Activated CD8-positive, alpha-beta memory T cell treated with anti-CD3 and anti-CD28 coated beads for 1 hour (primary cell): Measurements from ENCODE around the gene LEF1.
A peak's percentile ranks its signal among the peaks of the same experiment; 100 is the strongest.
"Not testable (repeated sequence)": the region's sequence is repeated elsewhere in the genome, so short reads cannot be mapped to it uniquely, and the experiment has no call there.

Source experiments
- DNase-seq, 2 donors: peaks; one replicate each; pipeline ENCODE4 v3.0.0-alpha.2; 2020; ENCODE audit warnings: low read depth in 1 of 2; ENCODE audit errors: extremely low read depth in 1 of 2

LEF1 gene

GRCh38 chr4:108072300-108072699 lies 96.4 kb downstream of the LEF1 start:
- DNase-seq: peak; percentile 45 to 65

GRCh38 chr4:108070775-108071174 lies 98.0 kb downstream of the LEF1 start:
- DNase-seq: no peak

- DNase-seq: no peak
Measured at GRCh38 chr4:108068442-108068841, 100.3 kb downstream of the LEF1 start.

- no peak for DNase-seq
Measured at GRCh38 chr4:108060686-108061321, 107.9 kb downstream of the LEF1 start.

- DNase-seq: no peak
Measured at GRCh38 chr4:108060164-108060563, 108.6 kb downstream of the LEF1 start.

- DNase-seq: no peak
Measured at GRCh38 chr4:108058685-108059440, 109.9 kb downstream of the LEF1 start.

DNA sequence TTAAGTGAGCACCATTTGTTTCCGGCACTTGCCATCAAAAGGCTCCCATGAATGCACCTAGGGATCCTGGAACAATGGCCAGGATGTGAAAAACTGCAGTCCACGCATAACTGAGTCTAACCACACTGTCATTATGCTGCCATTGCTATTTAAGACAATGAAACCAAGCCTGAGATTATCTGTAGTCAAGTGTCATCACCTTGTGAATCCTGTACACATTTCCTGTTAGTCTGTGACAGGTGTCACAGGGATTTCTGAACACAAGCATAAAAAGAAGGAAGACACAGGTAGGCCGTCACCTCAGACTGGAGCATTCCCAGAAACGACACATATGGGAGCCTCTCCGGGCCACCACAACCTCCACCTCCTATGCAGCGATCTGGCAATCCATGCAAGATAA lies 112.3 kb downstream of the LEF1 start:
- no peak for DNase-seq

- DNase-seq: no peak
Measured at GRCh38 chr4:108055787-108056186, 112.9 kb downstream of the LEF1 start.

DNA sequence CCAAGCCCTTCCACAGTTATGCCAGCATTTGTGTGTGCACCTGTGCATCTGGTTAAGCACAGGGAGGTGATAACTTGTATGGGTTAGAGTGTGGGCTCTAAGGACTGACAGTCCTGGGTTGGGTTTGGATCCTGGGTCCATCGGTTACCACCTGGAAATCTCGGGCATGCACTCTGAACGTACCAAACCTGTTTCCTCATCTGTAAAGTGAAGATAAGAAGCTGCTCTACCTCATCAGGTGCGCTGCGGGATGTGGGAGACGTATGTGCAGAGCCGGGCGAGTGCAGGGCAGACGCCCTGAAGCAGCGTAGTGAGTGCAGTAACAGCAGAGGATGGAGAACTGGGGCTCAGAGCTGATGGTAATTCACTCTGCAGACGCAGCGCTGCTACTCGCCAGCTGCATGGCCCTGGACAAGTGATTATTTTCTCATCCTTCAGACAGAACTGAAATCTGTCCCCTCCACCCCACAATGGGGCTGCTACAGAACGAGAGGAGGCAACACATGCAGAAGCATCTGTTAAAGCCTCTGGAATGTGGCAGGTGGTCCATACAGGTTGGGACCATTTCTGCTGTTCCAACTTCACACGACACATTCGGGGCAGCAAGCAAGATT lies 114.6 kb downstream of the LEF1 start:
- DNase-seq: no peak

DNA sequence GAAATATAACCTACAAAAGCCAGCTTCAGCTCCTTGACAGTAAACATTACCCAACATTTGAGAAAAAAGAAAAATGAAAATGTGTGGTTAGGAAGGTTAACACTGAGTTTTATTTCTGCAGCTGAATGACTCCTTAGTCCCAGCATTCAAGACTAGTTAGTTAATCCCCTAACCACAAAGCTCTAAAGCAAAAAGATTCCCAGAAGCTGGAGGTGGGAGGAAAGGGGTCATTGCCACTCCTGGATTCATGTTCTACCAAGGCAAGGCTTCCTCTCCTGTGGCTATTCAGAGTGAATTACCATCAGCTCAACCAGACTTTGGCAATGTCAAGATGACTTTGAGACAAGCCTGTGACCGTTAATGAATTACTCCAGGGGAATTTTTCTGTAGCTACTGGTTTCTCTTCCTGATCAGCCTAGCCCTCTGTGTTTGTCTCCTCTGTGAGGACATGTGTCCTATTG lies 115.5 kb downstream of the LEF1 start:
- no peak for DNase-seq

DNA sequence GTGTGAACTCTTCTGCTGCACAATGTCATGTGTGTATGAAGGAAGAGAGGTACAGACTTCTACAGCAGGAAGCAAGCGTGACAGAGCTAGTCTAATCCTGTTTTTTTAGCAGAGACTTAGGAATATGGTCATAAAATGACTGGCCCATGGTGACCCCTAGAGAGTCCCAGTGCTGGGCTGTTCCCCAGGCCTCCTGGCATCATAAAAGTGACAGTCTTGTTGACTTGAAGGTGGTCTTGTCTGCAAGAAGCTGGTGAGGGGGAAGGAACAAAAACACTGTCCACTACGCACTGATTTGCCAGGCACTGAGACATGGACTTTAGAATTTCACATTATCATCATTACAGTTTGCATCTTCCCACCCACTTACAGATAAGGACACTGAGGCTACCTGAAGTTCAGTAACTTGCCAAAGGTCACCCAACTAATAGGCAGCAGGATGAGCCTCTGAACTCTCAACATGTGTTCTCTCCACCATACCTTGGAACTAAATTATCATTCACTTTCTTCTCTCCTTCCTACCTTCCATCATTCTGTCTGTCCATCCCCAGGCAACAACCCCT lies 116.1 kb downstream of the LEF1 start:
- DNase-seq: no peak

DNA sequence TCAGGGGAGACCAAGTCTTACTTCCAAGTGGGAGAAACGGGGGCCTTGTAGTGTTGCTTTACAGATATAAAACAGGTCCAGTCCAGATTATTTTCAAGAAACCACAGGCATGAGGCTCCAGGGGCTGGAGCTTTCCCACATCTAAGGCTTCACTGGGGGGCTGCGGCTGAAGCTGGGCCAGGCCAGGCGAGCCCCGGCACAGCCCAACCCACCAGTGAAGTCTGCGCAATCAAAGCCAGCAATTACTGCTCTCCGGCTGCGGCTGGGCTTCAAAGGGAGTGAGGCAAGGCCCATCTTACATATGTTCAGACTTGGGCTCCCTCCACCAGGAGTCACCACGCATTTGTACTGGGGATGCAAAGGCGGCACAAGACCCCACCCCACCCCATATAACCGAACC lies 117.4 kb downstream of the LEF1 start:
- DNase-seq: no peak

GRCh38 chr4:108050166-108051111 lies 118.3 kb downstream of the LEF1 start:
- not testable (repeated sequence) for DNase-seq

- no peak for DNase-seq
Measured at GRCh38 chr4:108049406-108049805, 119.3 kb downstream of the LEF1 start.

- no peak for DNase-seq
Measured at GRCh38 chr4:108048997-108049396, 119.7 kb downstream of the LEF1 start.

- DNase-seq: no peak
Measured at GRCh38 chr4:108048157-108048556, 120.6 kb downstream of the LEF1 start.

DNA sequence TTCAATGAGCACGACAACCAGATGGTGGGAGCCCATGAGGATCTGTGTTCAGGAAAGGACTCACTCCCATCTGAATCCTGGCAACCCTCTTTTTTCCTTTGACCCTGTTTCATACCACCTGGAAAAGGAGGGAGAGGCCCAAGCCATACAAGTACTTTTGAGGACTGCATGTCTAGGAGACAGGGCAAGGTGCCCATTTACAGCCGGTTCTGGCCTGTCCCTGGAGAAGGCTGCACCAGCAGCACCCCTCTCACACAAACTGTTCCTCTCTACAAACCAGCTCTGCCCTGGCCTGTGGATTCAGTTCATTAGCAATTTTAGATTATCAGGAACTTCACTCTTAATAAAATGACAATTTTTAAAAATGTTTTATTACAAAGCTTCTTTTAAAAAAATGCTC lies 121.5 kb downstream of the LEF1 start:
- DNase-seq: no peak

DNA sequence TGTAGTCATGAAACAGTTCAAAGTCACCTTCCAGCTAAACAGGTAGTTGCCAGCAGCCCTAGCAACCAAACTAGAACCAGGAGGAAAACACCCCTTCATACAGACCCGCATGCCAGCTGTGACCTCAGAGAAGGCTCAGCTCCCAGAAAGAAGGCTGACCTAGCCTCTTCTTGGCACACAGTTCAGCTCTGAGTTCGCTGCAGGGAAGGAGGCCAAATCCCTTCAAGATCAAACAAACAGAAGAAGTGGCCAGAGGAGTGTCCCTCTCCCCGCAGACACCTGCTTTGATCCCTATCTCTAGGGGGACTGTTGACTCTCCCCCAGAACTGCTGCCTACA lies 123.1 kb downstream of the LEF1 start:
- DNase-seq: no peak

- no peak for DNase-seq
Measured at GRCh38 chr4:108044951-108045686, 123.6 kb downstream of the LEF1 start.

DNA sequence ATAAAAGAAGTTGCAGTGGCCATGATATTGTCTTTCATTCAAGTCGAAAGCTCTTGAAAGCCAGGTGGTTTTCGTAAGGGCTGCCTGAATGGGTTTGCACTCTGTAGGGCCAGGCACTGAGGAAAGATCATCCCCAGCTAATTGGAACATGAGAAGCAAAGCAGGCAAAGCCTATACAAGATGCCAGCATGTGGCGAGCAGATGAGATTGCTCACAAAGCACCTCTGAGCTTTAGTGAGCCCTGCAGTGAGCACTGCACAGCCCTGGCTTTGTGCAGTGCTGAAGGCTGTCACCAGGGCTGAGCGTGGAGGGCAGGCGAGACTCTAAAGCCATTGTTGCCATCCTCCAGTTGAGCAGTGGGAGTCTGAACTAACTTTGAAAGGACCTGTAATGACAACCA lies 125.2 kb downstream of the LEF1 start:
- no peak for DNase-seq
